Measurements from ENCODE around the gene UIMC1.

- TF ChIP-seq CTCF (IDR thresholded peaks at IDR 0.05) = no peak
- TF ChIP-seq POLR2AphosphoS5 (IDR thresholded peaks at IDR 0.05; ENCODE audit: low read depth, low read length) = no peak
- TF ChIP-seq MAX (IDR thresholded peaks at IDR 0.05; ENCODE audit: low read depth) = no peak
- TF ChIP-seq CHD2 (IDR thresholded peaks at IDR 0.05; ENCODE audit: low read length, partially characterized antibody) = no peak
- no peak for TF ChIP-seq RXRA (IDR thresholded peaks at IDR 0.05; ENCODE audit: borderline replicate concordance, low read depth)
- no peak for TF ChIP-seq RFX5 (IDR thresholded peaks at IDR 0.05; ENCODE audit: low read length)
- TF ChIP-seq EP300 (IDR thresholded peaks at IDR 0.05; ENCODE audit: borderline replicate concordance in 1 of 2, low read depth in 1 of 2, low read length in 1 of 2) = no peak
- no peak for TF ChIP-seq YY1 (IDR thresholded peaks at IDR 0.05; ENCODE audit: low read depth)
- TF ChIP-seq SIN3A (IDR thresholded peaks at IDR 0.05; ENCODE audit: borderline replicate concordance, low read depth, low read length) = no peak
- TF ChIP-seq TEAD4 (IDR thresholded peaks at IDR 0.05; ENCODE audit: borderline replicate concordance, insufficient read depth) = no peak
- no peak for TF ChIP-seq RAD21 (IDR thresholded peaks at IDR 0.05; ENCODE audit: low read length)
These were observed 21.1 kb upstream of the UIMC1 start for GRCh38 chr5:177027665-177028064.
